Dedifferentiated amniotic fluid mesenchymal stem cell (primary cell): ENCODE results near the gene UMOD.

ENCODE experiments used
- DNase-seq: peaks from one replicate; pipeline ENCODE4 v3.0.0-alpha.2; 2016; ENCODE audit errors: extremely low spot score

The UMOD gene

GRCh38 chr16:20363191-20363590 lies 10.7 kb upstream of the UMOD start:
- DNase-seq = no peak

- no peak for DNase-seq
Observed at GRCh38 chr16:20359997-20360396, 7.5 kb upstream of the UMOD start.

- DNase-seq = no peak
Observed at GRCh38 chr16:20355114-20355782, 2.7 kb upstream of the UMOD start.

DNA sequence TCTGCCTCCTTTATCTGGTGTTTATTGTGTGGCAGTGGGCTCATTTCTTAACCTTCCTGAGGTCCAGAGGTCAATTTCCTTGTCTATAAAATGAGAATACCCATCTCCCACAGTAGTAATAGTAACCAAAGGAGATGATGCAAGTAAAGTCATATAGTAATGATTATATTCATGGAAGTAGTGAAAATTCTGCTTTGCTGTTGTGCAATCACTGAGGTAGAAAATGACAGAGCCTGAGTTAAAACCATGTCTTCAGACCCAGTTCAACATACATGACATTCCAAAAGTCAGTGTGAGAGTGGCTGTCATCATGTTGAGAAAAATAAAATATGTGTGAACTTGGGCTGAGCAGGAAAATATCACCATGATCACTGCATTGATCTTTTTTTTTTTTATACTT lies 864 bp upstream of the UMOD start:
- DNase-seq = no peak

GRCh38 chr16:20349615-20350014 lies 2.9 kb downstream of the UMOD start:
- no peak for DNase-seq

DNA sequence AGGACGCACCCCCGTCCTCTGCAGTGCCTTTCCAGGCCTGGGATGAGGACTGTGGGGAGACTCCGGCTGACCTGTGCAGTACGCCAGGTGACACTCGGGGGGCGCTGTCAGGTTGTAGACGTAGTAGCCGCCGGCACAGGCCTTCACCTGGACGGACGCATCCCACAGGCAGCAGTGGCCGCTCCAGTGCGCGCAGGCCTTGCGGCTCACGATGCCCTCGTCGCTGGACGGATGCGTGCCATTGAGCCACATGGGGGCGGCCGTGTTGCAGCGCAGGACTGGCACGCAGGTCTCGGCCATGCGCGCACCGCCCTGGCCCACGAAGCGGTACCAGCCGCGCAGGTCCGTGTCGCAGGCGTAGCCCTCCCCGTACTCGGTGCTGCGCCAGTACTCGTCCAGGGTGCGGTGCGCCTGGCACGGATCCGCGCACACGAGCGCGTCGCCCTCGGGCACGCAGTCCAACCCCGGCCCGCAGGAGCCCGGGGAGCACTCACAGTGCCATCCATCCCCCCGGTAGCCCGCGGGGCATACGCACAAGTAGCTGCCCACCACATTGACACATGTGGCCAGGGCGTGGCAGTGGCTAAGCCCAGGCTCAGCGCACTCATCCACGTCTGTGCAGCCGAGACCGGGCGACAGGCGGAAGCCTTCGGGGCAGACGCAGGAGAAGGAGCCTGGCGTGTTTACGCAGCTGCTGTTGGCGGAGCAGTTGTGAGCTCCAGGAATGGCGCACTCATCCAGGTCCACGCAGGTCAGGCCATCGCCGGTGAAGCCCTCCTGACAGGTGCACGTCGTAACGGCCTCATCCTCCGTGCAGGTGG lies 3.9 kb downstream of the UMOD start:
- DNase-seq = no peak

- DNase-seq = no peak
Observed at GRCh38 chr16:20347666-20348364, 4.7 kb downstream of the UMOD start.

DNA sequence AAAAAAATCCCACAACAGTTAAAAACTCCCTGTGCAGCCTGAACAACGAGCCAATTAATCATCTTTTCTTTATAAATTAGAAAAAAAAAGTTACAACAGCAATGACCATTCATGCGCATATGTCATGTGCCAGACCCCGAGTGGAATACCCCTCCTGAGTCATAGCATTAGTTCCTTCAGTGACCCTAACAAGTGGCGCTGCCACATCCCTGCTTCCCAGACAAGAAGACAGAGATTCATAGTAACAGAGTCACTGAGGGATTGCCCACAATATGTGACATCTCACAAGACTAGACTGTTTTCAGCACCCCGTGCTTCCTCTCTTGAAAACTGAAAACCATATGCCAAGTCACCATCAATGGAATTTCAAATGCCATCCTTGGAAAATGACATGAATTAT lies 7.9 kb downstream of the UMOD start:
- no peak for DNase-seq

DNA sequence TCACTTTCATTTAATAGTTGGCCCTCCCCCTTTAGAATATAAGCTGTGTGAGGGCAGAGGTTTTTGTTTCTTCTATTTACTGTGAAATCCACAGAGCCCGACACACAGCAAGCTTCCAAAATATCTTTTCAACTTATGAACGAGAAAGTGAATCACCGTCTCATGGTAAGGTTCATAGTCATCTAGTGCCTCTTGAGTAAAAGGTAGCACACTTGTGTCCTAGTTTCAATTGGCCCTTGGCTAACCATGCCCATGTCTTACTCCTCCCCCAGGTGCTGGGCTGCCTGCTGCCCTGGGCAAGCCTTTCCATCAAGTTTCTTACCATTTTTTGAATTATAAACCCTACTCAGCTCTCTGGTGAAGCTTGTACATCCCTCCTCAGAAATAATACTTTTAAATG lies 12.8 kb downstream of the UMOD start:
- DNase-seq = no peak

- no peak for DNase-seq
Observed at GRCh38 chr16:20336955-20337354, 15.6 kb downstream of the UMOD start.

- no peak for DNase-seq
Observed at GRCh38 chr16:20334396-20334795, 18.1 kb downstream of the UMOD start.

DNA sequence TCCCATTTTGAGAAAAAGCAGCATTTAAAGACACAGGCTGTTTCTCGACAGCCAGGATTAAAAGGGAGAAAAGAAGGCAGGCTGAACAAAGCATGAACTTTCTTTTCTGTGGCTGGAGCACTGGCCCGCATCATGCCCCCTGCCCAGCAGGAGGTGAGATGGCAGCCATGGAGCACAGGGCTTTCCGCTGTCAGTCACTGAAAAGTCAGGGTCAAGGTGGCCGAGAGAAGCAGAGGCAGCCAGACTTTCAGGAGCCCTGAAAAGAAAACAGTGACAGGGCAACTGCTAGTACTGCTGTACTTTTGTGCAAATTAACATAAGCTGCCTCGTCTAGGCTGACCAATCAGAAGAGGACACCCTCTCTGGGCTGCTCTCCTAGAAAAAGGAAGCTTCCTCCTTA lies 19.4 kb downstream of the UMOD start:
- DNase-seq = no peak

DNA sequence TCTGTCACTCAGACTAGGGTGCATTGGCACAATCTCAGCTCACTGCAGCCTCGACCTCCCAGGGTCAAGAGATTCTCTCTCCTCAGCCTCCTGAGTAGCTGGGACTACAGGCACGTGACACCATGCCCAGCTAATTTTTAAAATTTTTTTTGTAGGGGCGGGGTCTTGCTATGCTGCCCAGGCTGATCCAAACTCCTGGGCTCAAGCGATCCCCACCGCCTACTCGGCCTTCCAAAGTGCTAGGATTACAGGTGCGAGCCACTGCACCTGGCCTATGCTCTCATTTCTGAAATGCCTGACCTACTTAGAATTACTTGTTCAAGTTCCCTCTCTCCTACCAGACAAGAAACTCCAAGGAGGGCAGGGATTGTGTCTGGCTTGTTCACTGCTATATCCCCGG lies 20.1 kb downstream of the UMOD start:
- DNase-seq = no peak

DNA sequence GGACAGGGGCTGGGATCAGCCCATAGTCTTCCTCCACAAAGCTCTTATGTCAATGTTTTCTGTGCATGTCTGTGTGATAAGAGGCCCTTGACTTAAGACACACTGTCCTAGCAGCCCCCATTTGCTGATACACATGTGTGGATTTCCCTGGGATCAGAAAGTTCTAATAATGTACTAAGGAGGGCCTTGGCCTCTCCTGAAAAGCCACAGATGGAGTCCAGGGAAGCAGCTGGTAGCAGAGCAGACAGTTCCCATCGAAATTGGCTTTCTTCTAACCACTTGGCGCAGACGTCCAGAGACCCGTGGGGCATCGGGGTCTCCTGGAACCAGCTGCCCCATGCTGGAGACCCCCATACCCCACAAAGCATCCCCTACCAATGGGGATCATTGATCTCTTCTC lies 20.9 kb downstream of the UMOD start:
- no peak for DNase-seq

DNA sequence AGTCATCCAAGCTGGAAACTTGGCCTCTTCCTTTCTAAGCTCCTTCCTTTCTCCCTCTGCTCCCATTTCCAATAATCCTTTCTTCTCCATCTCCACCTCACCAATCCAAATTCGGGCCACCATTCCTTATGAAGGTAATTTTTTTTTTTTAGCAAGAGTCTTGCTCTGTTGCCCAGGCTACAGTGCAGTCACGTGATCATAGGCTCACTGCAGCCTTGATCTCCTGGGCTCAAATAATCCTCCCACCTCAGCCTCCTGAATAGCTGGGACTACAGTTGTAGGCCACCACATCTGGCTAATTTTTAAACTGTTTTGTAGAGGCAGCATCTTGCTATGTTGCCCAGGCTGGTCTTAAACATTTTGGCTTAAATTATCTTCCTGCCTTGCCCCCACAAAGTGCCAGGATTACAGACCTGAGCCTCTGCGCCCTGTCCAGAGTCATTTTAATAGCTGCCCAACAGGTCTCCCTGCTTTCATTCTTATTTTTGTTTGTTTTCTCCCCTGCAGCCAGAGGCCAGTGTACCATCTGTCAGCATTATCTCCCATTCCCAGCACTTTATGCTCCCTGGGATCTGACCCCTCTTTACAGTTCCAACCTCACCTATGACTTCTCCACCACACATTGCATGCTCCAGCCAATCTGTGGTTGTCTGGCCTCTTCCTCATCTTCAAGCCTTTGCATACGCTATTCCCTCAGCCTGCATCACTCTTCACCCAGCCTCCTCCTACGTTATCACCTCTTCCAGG lies 22.9 kb downstream of the UMOD start:
- no peak for DNase-seq

- DNase-seq = no peak
Observed at GRCh38 chr16:20327444-20328041, 25.0 kb downstream of the UMOD start, which contains the start of gene GP2. Gene GP2 (minus strand): TSS chr16:20327513. CDS start chr16:20326431, 1,082 bp downstream.

DNA sequence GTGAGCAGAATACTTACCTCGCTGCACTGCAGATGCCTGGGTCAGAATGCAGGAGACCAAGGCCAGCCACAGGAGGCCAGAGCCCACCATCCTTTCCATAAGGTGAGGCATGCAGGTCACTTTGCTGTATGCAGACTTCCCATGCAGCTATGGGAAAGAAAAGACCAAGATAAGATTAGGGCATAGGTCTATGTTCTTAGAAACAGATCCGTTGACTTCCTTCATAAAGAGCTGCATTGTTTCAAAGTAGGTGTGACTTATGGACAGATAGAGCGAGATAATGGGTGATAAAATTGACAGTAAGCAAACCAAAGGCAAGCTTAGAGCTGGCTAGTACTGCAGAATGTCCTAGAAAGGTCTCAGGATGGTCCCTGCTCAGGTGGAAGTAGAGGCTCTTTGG lies 26.2 kb downstream of the UMOD start:
- DNase-seq = no peak

DNA sequence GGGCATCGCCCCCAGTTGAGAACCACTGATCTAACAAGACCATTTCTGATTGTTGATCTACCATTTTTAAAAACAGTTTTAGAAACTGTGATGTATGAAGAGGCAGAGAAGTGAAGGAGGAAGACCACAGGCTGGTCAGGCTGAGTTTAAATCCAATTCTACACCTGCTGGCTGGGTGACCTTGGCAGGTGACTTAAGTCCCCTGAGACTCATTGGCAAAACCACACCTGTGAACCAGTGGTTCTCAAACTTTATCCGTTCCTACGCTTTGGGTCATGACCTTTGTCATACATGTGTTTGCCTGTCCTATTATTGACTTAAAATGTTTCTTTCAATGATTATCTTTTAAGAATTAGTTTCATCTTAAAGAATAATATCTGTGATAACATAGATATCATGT lies 27.5 kb downstream of the UMOD start:
- DNase-seq = no peak

DNA sequence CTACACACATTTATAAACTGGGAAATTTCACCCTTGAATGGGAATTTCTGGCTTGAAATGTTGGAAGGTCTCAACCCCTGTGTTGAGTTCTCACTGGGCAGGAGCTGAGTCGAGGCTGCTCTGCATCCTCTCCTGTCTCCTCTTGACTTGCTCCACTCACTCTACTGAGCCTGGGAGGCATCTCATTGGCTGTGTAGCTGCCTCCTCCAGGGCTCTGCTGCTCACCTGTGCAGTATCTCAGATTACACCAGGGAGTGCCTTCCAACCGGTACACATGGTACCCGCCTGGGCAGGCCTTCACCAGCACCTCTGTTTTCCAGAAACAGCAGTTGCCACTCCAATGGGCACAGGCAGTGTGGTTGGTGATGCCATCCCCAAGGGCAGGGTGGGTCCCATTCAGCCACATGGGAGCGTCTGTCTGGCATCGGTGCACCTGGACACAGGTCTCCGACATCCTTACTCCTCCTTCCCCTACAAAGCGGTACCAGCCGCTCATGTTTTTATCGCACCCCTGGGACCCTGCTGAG lies 28.9 kb downstream of the UMOD start:
- DNase-seq = no peak

- no peak for DNase-seq
Observed at GRCh38 chr16:20322696-20323095, 29.8 kb downstream of the UMOD start.

DNA sequence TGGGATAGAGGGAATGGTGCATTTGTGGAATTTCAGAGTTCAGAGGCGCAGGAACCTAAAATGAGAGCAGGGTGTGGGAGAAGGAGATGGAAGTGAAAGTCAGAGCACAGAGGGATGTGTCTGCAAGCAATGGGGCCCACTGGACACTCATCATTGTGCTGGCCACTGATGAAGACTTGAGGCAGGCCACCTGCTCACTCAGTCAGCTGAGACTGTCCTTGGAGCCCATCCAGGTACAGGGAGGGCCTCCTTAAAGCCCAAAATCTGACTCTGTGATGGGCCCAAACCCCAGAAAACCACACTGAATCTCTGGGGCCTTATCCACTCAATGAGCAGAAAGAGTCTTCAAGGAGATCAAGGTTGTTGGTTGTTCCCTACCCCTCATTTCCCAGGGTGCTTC lies 30.8 kb downstream of the UMOD start:
- no peak for DNase-seq
